Fibroblast of gingiva (primary cell): ENCODE results near the gene ARL8B.

ENCODE experiments used
- DNase-seq: peaks from one replicate; pipeline ENCODE4 v3.0.0-alpha.2; 2011; ENCODE audit warnings: low read depth

Gene ARL8B

DNA sequence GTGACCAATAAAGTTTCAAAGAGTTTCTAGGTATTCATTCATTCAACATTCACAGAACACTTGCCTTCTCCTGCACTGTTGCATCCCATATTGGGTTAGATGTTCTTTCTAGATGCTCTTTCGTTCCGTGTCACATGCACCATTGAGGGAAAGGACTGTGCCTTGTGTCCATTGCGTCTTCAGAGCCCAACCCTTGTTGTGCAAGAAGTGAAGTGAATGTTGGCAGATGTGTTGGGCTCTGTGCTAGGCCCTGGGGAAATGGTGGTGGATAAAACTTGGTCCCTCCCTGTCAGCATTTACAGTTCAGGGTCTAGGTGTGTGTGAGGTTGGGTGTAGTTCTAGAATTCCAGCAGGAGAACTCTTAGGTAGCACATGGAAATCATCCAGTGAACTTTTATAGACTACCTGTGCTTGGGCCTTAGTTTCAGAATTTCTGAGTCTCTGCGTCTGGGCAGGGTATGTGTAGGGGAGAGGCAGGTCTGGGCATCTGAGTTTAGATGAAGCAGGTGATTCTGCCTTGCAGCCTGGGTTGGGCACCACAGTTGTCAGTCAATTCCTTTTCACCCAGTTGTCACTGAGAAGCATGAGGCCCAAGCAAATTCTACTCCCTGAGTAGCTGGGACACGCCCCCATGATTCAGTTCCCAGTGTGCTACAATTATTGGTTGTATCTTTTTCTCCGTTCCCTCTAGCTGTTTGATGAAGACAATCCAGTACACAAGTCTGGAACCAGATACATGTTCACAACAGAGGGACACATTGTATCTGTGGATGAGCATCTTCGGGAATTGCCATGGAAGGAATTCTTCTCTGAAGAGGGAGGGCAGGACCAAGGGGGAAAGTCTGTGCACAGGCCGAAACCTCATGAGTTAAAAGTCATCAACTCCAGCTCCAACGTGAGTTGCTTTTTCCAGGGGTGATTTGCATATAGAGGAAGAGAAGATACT lies 90.8 kb downstream of the ARL8B start:
- no peak for DNase-seq

GRCh38 chr3:5213574-5213966 lies 91.5 kb downstream of the ARL8B start:
- no peak for DNase-seq

- DNase-seq, result no peak
These were observed 92.3 kb downstream of the ARL8B start for GRCh38 chr3:5214352-5214751.

DNA sequence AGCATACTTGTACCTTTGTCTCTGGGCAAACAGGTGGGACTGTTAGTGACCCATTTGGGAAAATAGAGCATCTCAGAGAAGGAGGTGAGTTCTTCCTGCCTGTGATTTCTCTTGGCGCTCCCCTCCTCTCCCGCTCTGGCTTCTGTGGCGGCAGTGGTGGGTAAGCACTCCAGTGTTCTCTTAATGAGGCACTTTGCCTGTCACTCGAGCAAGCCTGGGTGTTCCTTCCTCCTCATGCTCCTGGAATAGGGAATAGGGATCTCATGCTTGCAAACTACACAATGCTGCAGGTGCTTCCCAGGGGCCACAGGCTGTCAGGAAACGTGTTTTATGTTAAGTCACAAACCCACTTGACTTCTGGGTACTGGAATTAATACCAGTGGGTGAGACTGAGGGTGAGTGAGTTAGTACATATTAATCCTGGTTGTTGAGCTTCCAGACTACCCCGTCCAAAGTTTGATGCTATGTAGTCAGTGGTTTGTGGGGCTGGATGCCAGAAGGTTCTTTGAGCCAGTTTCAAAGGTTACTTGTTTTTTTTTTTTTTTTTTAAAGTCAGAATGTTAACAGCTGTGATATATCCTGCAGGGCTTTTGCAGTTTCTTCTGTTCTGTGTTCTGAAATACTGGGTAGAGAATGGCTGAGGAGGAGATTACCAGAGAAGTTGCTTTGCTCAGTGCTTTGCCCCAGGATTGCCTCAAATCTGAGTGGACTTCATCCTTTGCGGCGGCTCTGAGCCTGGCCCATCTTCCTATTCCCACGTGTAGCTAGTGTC lies 95.9 kb downstream of the ARL8B start:
- DNase-seq, result peak; percentile 50

- no peak for DNase-seq
These were observed 96.7 kb downstream of the ARL8B start for GRCh38 chr3:5218815-5219214.

GRCh38 chr3:5219216-5219615 lies 97.1 kb downstream of the ARL8B start:
- no peak for DNase-seq

DNA sequence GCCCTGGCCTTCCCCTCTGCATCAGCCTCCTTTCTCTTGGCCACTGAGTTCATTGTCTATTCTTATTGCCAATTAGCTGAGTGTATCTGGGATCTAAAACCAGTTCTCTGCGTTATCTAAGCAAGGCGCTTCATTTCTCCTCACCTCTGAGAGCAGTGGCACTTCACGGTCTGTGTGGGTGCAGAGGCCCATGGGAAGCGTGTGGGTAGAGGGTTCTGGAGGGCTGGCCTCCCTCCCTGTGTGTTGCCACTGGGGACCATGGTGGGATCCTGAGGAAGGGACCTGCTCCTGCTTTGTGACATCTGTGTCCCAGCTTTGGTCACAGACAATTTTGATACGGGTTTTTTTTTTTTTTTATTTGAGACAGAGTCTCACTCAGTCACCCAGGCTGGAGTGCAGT lies 98.1 kb downstream of the ARL8B start:
- DNase-seq, result no peak

GRCh38 chr3:5220667-5221431 lies 98.8 kb downstream of the ARL8B start:
- DNase-seq, result no peak

- no peak for DNase-seq
These were observed 99.6 kb downstream of the ARL8B start for GRCh38 chr3:5221701-5222100.

DNA sequence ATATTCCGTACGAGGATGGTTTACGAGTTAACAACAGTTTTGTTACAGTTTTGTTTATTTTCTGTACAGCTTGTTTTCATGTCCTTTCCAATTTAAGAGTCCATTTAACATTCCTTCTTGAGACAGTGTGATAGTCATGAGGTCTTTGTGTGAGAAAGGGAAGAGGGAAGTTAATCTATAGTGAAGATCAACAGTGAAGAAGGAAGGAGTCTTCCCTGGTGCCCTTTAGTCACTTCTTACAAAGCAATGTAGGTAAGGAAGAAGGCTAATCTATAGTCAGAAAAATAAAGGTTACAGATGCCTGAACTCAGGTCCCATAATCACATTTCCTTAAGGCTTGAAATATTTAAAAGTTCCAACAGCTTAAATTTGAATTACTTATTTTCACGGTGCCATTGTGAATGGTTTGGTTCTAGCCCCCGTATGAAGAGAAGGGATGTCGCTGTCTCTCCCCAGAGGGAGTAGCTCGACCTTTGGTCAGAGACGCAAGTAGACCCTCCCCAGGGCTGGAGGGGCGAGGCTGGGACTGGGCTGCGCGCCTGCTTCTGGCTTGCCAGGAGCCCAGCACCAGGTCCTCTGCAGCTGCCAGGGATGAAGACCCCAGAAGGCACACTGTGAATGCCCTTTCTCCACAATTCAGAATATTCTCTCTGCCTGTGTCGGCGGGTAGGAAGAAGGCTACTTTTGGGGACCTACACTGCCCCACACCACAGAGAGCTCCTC lies 100.4 kb downstream of the ARL8B start:
- DNase-seq, result no peak

- DNase-seq, result peak; percentile 27
These were observed 104.7 kb downstream of the ARL8B start for GRCh38 chr3:5226783-5227182.

GRCh38 chr3:5227812-5228211 lies 105.7 kb downstream of the ARL8B start:
- no peak for DNase-seq

DNA sequence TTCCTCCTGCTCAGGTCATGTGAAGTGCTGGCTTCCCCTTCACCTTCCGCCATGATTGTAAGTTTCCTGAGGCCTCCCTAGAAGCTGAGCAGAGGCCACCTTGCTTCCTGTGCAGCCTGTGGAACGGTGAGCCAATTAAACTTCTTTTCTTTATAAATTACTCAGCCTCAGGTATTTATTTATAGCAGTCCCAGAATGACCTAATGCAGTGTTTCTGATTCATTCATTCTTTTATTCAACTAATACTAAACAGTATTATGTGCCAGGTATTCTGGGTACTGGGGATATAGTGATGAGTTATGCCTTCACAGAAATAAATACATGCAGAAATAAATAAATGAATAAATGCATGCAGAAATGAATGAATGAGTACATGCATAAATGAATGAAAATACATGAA lies 107.3 kb downstream of the ARL8B start:
- no peak for DNase-seq
